LHCN-M2 (cell line): ENCODE measurements around the gene NRG3. TPM values are rescaled to one million over a fixed set of nuclear protein-coding genes. Genes with fewer than 3 reads are reported as not detected.

Experiments
- DNase-seq: peaks from one replicate; pipeline ENCODE4 v3.0.0-alpha.2; 2012; ENCODE audit warnings: low read depth
- total RNA-seq: library from RNA; depleted of rRNA; stranded (reverse); fragments of >200 nt; gene quantifications from 2 replicates; pipeline ENCODE4 v1.2.3, GENCODE V29; 2014

NRG3 gene
- total RNA-seq, 1 experiment from 2014 or later, result not detected

- no peak for DNase-seq
Observed at GRCh38 chr10:82564353-82565196, 689.6 kb downstream of the NRG3 start.

- no peak for DNase-seq
Observed at GRCh38 chr10:82565197-82565575, 690.2 kb downstream of the NRG3 start.

- no peak for DNase-seq
Observed at GRCh38 chr10:82572744-82573143, 697.8 kb downstream of the NRG3 start.

- no peak for DNase-seq
Observed at GRCh38 chr10:82574081-82574480, 699.1 kb downstream of the NRG3 start.

GRCh38 chr10:82575318-82575717 is 700.3 kb downstream of the NRG3 start:
- no peak for DNase-seq

- no peak for DNase-seq
Observed at GRCh38 chr10:82576093-82576492, 701.1 kb downstream of the NRG3 start.

- DNase-seq, result no peak
Observed at GRCh38 chr10:82581940-82582339, 706.9 kb downstream of the NRG3 start.

GRCh38 chr10:82591421-82591820 is 716.4 kb downstream of the NRG3 start:
- no peak for DNase-seq

- no peak for DNase-seq
Observed at GRCh38 chr10:82597840-82598239, 722.8 kb downstream of the NRG3 start.

GRCh38 chr10:82609845-82610244 is 734.9 kb downstream of the NRG3 start:
- DNase-seq, result no peak

GRCh38 chr10:82618007-82618406 is 743.0 kb downstream of the NRG3 start:
- DNase-seq, result no peak

GRCh38 chr10:82621680-82622079 is 746.7 kb downstream of the NRG3 start:
- DNase-seq, result no peak

GRCh38 chr10:82622479-82622878 is 747.5 kb downstream of the NRG3 start:
- DNase-seq, result no peak

- no peak for DNase-seq
Observed at GRCh38 chr10:82625512-82626189, 750.7 kb downstream of the NRG3 start.

GRCh38 chr10:82628373-82628772 is 753.4 kb downstream of the NRG3 start:
- no peak for DNase-seq

GRCh38 chr10:82643076-82643475 is 768.1 kb downstream of the NRG3 start:
- DNase-seq, result no peak

- DNase-seq, result no peak
Observed at GRCh38 chr10:82643601-82644000, 768.6 kb downstream of the NRG3 start.

GRCh38 chr10:82645221-82645620 is 770.2 kb downstream of the NRG3 start:
- DNase-seq, result no peak

- DNase-seq, result no peak
Observed at GRCh38 chr10:82653244-82654155, 778.5 kb downstream of the NRG3 start.

GRCh38 chr10:82660205-82660604 is 785.2 kb downstream of the NRG3 start:
- no peak for DNase-seq

- no peak for DNase-seq
Observed at GRCh38 chr10:82660986-82661385, 786.0 kb downstream of the NRG3 start.

GRCh38 chr10:82661701-82662100 is 786.7 kb downstream of the NRG3 start:
- no peak for DNase-seq
